ENCODE data around the gene LARGE1.

The LARGE1 gene

GRCh38 chr22:33914131-33914530 is 6.1 kb downstream of the LARGE1 start:
- no peak for DNase-seq (ENCODE audit: low read depth, low spot score)

DNA sequence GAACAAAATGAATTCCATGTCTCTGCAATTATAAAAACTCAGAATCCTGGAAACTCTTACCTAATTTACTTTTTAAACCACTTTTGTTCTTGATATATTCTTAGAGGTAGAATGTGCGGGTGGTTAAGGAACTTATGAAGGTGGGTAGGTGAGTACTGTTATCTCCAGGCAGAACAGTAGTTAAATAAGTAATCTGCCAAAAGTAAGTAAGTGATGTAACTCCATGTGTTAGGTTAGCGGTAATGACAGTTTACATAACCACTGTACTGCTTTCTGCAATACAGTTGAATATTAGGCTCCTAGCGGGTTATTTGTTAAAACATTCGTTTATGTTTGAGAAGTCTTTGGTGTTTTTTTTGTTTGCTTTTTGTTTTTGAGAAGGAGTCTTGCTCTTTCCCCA is 7.1 kb downstream of the LARGE1 start:
- no peak for DNase-seq (ENCODE audit: low read depth, low spot score)

- no peak for DNase-seq (ENCODE audit: low read depth, low spot score)
These were observed 10.4 kb downstream of the LARGE1 start for GRCh38 chr22:33909911-33910310.

- DNase-seq (ENCODE audit: low read depth, low spot score), result no peak
These were observed 11.2 kb downstream of the LARGE1 start for GRCh38 chr22:33909075-33909458.

DNA sequence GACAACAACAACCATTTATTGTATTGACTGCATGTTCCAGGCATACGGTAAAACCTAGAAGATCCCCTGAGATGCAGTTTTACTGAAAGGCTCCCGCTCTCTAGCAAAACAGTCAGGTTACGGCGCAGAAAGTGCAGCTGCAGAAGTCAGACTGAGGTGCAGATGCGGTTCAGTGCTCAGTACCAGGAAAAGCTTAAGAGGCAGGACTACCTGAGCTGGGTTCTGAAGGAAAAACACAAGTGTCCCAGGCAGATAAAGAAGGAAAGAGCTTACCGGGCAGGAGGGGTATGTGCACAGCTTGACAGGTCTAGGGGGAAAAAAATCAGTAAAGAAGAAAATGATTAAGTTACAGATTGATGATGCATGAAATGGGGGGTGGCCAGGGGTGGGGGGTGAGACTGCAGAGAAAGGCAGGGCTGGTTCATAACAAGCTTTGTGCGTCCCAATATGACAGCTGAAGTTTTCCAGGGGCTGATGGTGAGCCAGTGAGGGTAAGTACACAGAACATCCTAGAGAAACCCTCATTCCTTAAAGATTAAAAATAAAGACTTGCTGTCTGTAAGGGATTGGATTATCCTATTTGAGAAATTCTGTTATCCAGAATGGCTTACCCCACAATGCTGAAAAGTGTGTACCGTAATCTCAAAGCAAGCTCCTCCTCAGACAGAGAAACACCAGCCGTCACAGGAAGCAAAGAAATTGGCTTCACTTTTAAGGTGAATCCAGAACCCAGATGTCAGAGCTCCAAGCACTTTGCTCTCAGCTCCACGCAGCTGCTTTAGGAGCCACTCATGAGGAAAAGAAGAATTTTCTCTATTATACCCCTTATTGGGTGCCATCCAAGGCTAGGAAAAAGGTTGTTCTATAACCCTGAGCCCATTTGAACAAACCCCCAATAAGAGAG is 11.9 kb downstream of the LARGE1 start:
- DNase-seq (ENCODE audit: low read depth, low spot score), result no peak

DNA sequence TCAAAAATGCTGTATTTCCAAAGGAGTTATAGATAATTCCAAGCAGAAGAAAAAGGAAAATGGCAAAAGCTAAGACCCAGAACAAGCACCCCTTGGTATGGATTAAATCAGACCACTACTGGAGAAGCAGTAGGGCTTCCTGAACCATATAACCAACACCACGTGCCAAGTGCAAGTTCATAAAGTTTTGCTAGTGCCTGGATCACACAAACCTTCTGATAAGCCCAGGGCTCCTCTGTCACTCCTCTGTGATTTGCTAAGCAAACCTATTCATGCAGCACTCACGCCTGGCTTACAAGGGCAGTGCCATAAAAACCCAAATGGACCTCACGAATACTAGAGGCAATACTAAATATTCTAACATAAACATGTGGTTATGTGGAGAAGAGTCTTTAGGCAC is 13.3 kb downstream of the LARGE1 start:
- no peak for DNase-seq (ENCODE audit: low read depth, low spot score)

DNA sequence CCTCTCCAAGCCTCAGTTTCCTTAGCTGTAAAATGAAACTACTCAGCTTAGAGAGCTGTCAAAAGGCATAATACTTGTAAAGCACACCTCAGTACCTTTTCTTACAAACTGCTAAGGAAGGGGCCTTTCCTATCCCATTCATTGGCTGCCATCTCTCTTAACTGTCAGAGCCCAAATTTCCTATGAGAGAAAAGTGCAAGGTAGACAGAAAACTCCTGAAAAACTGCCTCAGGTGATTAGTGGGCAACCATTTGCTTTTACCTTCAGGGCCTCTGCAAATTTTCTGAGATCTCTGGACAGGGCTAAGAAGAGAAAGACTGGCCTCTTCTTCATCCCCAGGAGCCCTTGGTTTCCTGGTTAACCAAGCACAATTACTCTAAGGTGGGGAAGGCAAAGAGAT is 13.8 kb downstream of the LARGE1 start:
- DNase-seq (ENCODE audit: low read depth, low spot score), result no peak

DNA sequence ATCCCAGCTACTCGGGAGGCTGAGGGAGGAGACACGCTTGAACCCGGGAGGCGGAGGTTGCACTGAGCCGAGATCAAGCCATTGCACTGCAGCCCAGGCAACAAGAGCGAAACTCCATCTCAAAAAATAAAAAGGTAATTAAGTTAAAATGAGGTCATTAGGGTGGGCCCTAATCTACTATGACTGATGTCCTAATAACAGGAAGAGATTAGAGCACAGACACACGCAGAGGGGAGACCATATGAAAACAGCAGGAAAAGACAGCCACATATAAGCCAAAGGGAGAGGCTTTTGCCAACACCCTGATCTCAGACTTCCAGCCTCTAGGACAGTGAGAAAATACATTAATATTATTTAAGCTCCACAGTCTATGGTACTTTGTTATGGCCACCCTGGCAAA is 17.3 kb downstream of the LARGE1 start:
- DNase-seq (ENCODE audit: low read depth, low spot score), result no peak

DNA sequence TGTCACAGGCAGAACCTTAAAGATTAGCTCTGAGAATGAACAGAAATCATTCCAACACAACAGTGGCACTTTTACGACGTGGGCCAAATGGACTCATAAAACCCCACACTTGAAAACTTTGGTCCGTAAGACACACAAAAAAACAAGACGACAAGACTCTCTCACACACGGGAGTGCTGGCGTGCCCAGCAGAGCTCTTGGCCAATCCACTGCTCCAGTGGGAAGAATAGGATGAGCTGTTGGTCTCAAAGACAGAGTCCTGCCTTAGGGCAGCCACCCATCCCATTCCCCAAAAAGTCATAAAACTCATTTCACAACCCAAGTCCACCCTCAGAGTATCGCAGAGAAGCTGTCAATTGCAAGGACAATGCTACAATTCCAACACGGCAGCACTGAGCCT is 18.2 kb downstream of the LARGE1 start:
- no peak for DNase-seq (ENCODE audit: low read depth, low spot score)

- DNase-seq (ENCODE audit: low read depth, low spot score), result no peak
These were observed 22.2 kb downstream of the LARGE1 start for GRCh38 chr22:33898121-33898520.

DNA sequence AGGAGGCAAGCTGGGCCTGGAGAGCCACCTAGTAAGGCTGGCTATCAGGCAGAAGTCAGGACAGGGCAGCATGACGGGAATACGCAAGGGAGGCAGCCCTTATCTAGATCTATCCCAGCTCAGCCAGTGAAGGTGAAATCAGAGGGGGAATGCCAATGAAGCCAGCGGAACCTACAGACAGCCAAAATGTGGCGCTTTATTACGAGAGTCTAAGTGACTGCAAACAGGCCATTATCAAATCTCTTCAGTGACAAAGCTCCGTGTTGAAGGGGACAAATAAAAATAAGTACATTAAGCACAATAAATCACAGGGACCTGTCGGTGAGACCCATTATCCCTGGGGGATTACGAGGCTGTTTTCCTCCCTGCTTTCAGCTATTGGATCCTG is 22.8 kb downstream of the LARGE1 start:
- no peak for DNase-seq (ENCODE audit: low read depth, low spot score)

GRCh38 chr22:33896575-33897447 is 23.5 kb downstream of the LARGE1 start:
- peak; percentile 89 for DNase-seq (ENCODE audit: low read depth, low spot score)

DNA sequence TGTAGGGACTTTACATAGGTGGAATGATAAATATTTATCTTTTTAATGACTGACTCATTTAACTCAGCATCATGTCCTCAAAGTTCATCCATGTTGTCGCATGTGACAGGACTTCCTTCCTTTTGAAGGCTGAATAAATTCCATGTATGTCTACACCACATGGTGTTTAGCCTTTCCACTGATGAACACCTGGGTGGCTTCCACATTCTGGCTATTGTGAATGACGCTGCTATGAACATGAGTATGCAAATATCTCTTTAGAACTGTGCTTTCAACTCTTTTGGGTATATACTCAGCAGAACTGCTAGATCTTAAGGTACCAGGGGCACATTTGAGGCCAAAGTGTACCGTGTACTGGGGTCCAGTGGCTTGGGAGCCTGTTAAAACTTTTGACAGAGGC is 24.1 kb downstream of the LARGE1 start:
- no peak for DNase-seq (ENCODE audit: low read depth, low spot score)

DNA sequence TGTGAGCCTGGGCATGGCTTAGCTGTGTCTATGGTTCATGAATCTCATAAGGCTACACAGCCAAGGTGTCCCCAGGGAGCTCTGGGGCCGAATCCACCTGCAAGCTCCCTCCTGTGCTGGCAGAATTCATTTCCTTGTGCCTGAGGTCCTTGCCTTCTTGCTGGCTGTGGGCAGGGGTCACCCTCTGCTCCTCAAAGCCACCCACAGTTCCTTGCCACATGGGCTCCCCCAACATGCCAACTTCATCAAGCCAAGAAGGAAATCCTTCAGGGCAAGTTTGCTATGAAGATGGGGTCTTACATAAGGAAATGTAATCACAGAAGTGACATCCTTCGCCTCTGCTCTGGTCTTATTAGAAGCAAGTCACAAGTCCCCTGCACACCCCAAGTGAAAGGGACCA is 24.8 kb downstream of the LARGE1 start:
- no peak for DNase-seq (ENCODE audit: low read depth, low spot score)

- DNase-seq (ENCODE audit: low read depth, low spot score), result no peak
These were observed 25.8 kb downstream of the LARGE1 start for GRCh38 chr22:33894515-33894914.

- DNase-seq (ENCODE audit: low read depth, low spot score), result no peak
These were observed 26.2 kb downstream of the LARGE1 start for GRCh38 chr22:33894036-33894435.

- no peak for DNase-seq (ENCODE audit: low read depth, low spot score)
These were observed 26.8 kb downstream of the LARGE1 start for GRCh38 chr22:33893512-33893911.

GRCh38 chr22:33891992-33892391 is 28.3 kb downstream of the LARGE1 start:
- DNase-seq (ENCODE audit: low read depth, low spot score), result no peak

GRCh38 chr22:33891455-33891854 is 28.8 kb downstream of the LARGE1 start:
- DNase-seq (ENCODE audit: low read depth, low spot score), result no peak

DNA sequence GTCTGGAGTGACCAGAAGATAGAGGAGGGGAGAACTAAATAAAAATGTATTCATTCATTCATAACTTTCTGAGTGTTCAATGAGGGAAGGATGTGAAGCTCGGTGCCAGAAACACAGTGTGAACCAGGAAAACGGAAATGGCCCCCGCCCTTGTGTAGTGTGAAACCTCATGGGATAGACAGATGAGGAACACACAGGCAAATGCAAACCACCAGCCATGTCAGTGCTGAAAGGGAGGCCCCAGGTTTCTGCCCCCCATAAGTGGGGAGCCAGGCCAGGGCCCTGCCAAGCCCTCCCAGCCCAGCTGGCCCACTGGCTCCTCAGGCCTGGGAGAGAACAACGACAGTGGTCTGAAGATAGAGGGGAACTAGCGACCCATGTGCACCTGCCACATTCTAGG is 30.5 kb downstream of the LARGE1 start:
- no peak for DNase-seq (ENCODE audit: low read depth, low spot score)

DNA sequence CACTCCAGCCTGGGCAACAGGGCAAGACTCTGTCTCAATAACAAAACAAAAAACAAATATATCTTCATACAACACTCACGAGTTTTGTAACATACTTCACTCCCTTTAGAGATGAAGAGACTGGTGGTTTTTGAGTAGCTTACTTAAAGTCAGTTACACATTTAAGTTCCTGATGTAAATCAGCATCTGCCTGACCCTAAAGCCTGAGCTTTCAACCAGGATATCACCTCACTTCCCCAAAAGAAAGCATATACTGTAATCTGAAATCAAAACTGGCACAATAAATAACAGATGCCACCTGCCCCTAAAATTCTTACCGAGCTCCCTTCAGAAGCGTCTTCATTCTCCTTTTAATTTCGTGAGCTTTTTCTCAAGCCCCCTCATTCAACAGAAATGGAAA is 31.5 kb downstream of the LARGE1 start:
- DNase-seq (ENCODE audit: low read depth, low spot score), result no peak

DNA sequence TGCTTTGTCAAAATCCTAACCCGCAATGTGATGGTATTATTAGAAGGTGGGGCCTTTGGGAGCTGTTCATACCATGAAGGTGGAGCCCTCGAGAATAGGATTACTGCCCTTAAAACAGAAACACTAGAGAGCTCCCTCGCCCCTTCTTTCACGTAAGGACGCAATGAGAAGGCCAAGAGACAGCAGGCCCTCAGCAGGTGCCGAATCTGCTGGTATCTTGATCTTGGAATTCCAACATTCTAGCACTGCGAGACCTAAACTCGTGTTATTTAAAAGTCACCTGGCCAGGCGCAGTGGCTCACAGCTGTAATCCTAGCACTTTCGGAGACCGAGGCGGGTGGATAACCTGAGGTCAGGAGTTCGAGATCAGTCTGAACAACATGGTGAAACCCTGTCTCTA is 33.1 kb downstream of the LARGE1 start:
- no peak for DNase-seq (ENCODE audit: low read depth, low spot score)

- DNase-seq (ENCODE audit: low read depth, low spot score), result no peak
These were observed 33.6 kb downstream of the LARGE1 start for GRCh38 chr22:33886696-33887095.
